Measurements from ENCODE around the gene CYP26A1.
"Not testable (repeated sequence)": the region's sequence is repeated elsewhere in the genome, so short reads cannot be mapped to it uniquely, and the experiment has no call there.

The CYP26A1 gene

GRCh38 chr10:93079663-93080349 lies 6.1 kb downstream of the CYP26A1 start:
- no peak for DNase-seq

- peak in 31 of 58 donors; percentile 10 to 68 (median 30) for DNase-seq
These were observed 6.8 kb downstream of the CYP26A1 start for GRCh38 chr10:93080350-93081046.

- DNase-seq = no peak
These were observed 7.6 kb downstream of the CYP26A1 start for GRCh38 chr10:93081318-93081717.

GRCh38 chr10:93081834-93082233 lies 8.1 kb downstream of the CYP26A1 start:
- DNase-seq = no peak

GRCh38 chr10:93083743-93084539 lies 10.2 kb downstream of the CYP26A1 start:
- DNase-seq = no peak

- DNase-seq = no peak
These were observed 11.7 kb downstream of the CYP26A1 start for GRCh38 chr10:93085272-93085859.

GRCh38 chr10:93086289-93086688 lies 12.6 kb downstream of the CYP26A1 start:
- no peak for DNase-seq

GRCh38 chr10:93087846-93088245 lies 14.2 kb downstream of the CYP26A1 start:
- DNase-seq = no peak

GRCh38 chr10:93088466-93088865 lies 14.8 kb downstream of the CYP26A1 start:
- no peak for DNase-seq

- DNase-seq = no peak
These were observed 16.9 kb downstream of the CYP26A1 start for GRCh38 chr10:93090619-93091018.

GRCh38 chr10:93091960-93092359 lies 18.3 kb downstream of the CYP26A1 start:
- DNase-seq = no peak

GRCh38 chr10:93095225-93095624 lies 21.5 kb downstream of the CYP26A1 start:
- no peak for DNase-seq

GRCh38 chr10:93096901-93097300 lies 23.2 kb downstream of the CYP26A1 start:
- DNase-seq = no peak

GRCh38 chr10:93097386-93097785 lies 23.7 kb downstream of the CYP26A1 start:
- no peak for DNase-seq

GRCh38 chr10:93098816-93099215 lies 25.1 kb downstream of the CYP26A1 start:
- DNase-seq = no peak

GRCh38 chr10:93099670-93100069 lies 26.0 kb downstream of the CYP26A1 start:
- no peak for DNase-seq

GRCh38 chr10:93101148-93101547 lies 27.5 kb downstream of the CYP26A1 start:
- DNase-seq = not testable (repeated sequence)

- no peak for DNase-seq
These were observed 30.3 kb downstream of the CYP26A1 start for GRCh38 chr10:93103953-93104352.

- no peak for DNase-seq
These were observed 33.0 kb downstream of the CYP26A1 start for GRCh38 chr10:93106631-93107072.

GRCh38 chr10:93110472-93111146 lies 36.9 kb downstream of the CYP26A1 start:
- DNase-seq = no peak

GRCh38 chr10:93113042-93113441 lies 39.3 kb downstream of the CYP26A1 start:
- no peak for DNase-seq

Measured in anterior cingulate cortex (tissue), 58 donors.